Measurements from ENCODE around the gene ATL3.

DNA sequence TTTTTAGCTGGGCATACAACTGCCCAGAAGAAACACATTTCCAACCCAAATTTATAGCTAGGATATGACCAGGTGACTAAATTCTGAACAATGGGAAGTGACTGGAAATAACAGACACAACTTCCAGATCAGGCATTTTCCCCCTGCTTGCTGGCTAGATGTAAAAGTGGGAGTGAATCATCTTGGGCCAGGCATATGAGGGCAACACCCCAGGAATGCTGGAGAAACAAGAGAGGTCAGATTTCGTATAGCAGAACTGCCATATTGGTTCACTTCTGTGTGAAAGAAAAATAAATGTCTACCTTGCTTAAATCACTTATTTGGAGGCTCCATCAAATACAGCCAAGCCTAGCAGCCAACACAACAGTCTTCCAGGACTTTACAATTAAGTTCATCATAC, 7.4 kb downstream of the ATL3 start:
- TF ChIP-seq POLR2AphosphoS5 (IDR thresholded peaks at IDR 0.05; ENCODE audit: borderline replicate concordance, low read depth, low read length) (no peak), FOXP2 (optimal IDR thresholded peaks at IDR 0.05; ENCODE audit: control extremely low read depth, extremely low read length, insufficient read depth) (no peak)
